ENCODE results near the gene IQGAP3. TPM values are rescaled to one million over a fixed set of nuclear protein-coding genes. Genes with fewer than 3 reads are reported as not detected.

The IQGAP3 gene
- polyA plus RNA-seq, 1 of the 3 experiments (the other 2 are of a cell fraction), result 15.6 TPM

- TF ChIP-seq, protein P1, sequence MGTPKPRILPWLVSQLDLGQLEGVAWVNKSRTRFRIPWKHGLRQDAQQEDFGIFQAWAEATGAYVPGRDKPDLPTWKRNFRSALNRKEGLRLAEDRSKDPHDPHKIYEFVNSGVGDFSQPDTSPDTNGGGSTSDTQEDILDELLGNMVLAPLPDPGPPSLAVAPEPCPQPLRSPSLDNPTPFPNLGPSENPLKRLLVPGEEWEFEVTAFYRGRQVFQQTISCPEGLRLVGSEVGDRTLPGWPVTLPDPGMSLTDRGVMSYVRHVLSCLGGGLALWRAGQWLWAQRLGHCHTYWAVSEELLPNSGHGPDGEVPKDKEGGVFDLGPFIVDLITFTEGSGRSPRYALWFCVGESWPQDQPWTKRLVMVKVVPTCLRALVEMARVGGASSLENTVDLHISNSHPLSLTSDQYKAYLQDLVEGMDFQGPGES (IDR thresholded peaks at IDR 0.05; ENCODE audit: low read depth, low read length), result no peak
- TF ChIP-seq SMC3 (IDR thresholded peaks at IDR 0.05; ENCODE audit: low read depth, low read length), result no peak
- no peak for TF ChIP-seq TAF1 (IDR thresholded peaks at IDR 0.05; ENCODE audit: borderline replicate concordance, low read depth, low read length)
These were observed 26.1 kb downstream of the IQGAP3 start (continued) for GRCh38 chr1:156546267-156546666.

- DNase-seq, result no peak
- H3K4me2 ChIP-seq, result no peak overlapping the region
- ChIA-PET CTCF (no interaction called here), POLR2A (no interaction called here)
- H4K20me1 ChIP-seq (ENCODE audit: insufficient read depth), result no peaks in the 10 kb centered on the region
- no peaks in the 10 kb centered on the region for H3K4me1 ChIP-seq (ENCODE audit: control insufficient read depth in 1 of 2, insufficient read depth in 2 of 2, low read depth in 1 of 2, low read length in 1 of 2)
- H3K9me2 ChIP-seq, result no peaks in the 10 kb centered on the region
- H3K9ac ChIP-seq, result no peak overlapping the region
- H3K4me3 ChIP-seq (ENCODE audit: low read depth in 2 of 2, low read length in 1 of 2), result no peak overlapping the region
- TF ChIP-seq FOSL2 (IDR thresholded peaks at IDR 0.05; ENCODE audit: borderline replicate concordance, low read depth) (no peak), RFX5 (IDR thresholded peaks at IDR 0.05; ENCODE audit: low read length) (no peak), GABPA (IDR thresholded peaks at IDR 0.05; ENCODE audit: low read depth) (no peak), TEAD4 (IDR thresholded peaks at IDR 0.05; ENCODE audit: borderline replicate concordance, insufficient read depth) (no peak), REST (IDR thresholded peaks at IDR 0.05; ENCODE audit: low read depth, low read length) (no peak), POLR2AphosphoS5 (IDR thresholded peaks at IDR 0.05; ENCODE audit: low read depth, low read length) (no peak), SMC3 (IDR thresholded peaks at IDR 0.05; ENCODE audit: low read depth, low read length) (no peak), GATA2 (CRISPR knock-in tag; IDR thresholded peaks at IDR 0.05) (no peak), RAD21 (IDR thresholded peaks at IDR 0.05; ENCODE audit: low read length) (no peak), RXRA (IDR thresholded peaks at IDR 0.05; ENCODE audit: borderline replicate concordance, low read depth) (no peak), PBX3 (IDR thresholded peaks at IDR 0.05) (no peak), NRF1 (IDR thresholded peaks at IDR 0.05; ENCODE audit: low read depth, low read length) (no peak)
- TF ChIP-seq, protein P2, sequence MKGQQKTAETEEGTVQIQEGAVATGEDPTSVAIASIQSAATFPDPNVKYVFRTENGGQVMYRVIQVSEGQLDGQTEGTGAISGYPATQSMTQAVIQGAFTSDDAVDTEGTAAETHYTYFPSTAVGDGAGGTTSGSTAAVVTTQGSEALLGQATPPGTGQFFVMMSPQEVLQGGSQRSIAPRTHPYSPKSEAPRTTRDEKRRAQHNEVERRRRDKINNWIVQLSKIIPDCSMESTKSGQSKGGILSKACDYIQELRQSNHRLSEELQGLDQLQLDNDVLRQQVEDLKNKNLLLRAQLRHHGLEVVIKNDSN (IDR thresholded peaks at IDR 0.05; ENCODE audit: borderline replicate concordance, low read depth), result no peak
- TF ChIP-seq, protein P3, sequence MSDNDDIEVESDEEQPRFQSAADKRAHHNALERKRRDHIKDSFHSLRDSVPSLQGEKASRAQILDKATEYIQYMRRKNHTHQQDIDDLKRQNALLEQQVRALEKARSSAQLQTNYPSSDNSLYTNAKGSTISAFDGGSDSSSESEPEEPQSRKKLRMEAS (IDR thresholded peaks at IDR 0.05; ENCODE audit: low read depth), result no peak
- WGBS (ENCODE audit: low lambda C conversion rate), result 96% methylated on average over 3 of the region's 3 CpGs
- H2AFZ ChIP-seq (ENCODE audit: low read depth), result no peak overlapping the region
- peaks cover 8 to 29% of the 10 kb centered on the region in 2 experiments for H3K36me3 ChIP-seq (replicated peaks in 1 of 2; ENCODE audit: control insufficient read depth in 1 of 2, insufficient read depth in 2 of 2, low read length in 1 of 2)
- no peaks in the 10 kb centered on the region for H3K79me2 ChIP-seq (ENCODE audit: insufficient read depth)
- no peaks in the 10 kb centered on the region for H3F3A ChIP-seq (replicated peaks; ENCODE audit: insufficient read depth)
- H3K27me3 ChIP-seq (ENCODE audit: insufficient read depth), result no peaks in the 10 kb centered on the region
- H3K9me3 ChIP-seq, result no peaks in the 10 kb centered on the region
- H3K27ac ChIP-seq (ENCODE audit: low read depth in 2 of 2, low read length in 1 of 2), result no peak overlapping the region
These were observed 27.7 kb downstream of the IQGAP3 start for GRCh38 chr1:156544592-156545102.
